Natural killer cell treated with Interleukin-12 subunit alpha and Interleukin-12 subunit beta and Interleukin-15 and Interleukin-18, amount 100 ng/mL, for 72 hours (primary cell): ENCODE results near the gene GALNT12. TPM values are rescaled to one million over a fixed set of nuclear protein-coding genes. Genes with fewer than 3 reads are reported as not detected.

Source experiments
- ATAC-seq, 2 donors: fragments of 150-1000 bp; cut with Tn5 transposase in 1 of 2; sonication (Bioruptor Pico), chemical (Tn5 transposase) in 1 of 2; 2 replicates each; pipeline ENCODE4 v1.10.0; 2021
- DNase-seq: peaks from one replicate; pipeline ENCODE4 v3.0.0; 2022; ENCODE audit warnings: low spot score
- H3K27ac Mint-ChIP-seq, 2 donors: 1 replicate in 1 of 2; 2 replicates in 1 of 2; pipeline ENCODE4 v1.8.0; 2022; ENCODE audit warnings: mixed read lengths in 2 of 2, mild to moderate bottlenecking in 1 of 2, moderate library complexity in 1 of 2
- H3K27me3 Mint-ChIP-seq, 2 donors: 1 replicate in 1 of 2; 2 replicates in 1 of 2; pipeline ENCODE4 v1.8.0; 2022; ENCODE audit warnings: mixed read lengths in 2 of 2
- H3K36me3 Mint-ChIP-seq: one replicate; pipeline ENCODE4 v1.8.0; 2022; ENCODE audit warnings: mixed read lengths
- H3K4me1 Mint-ChIP-seq, 2 donors: 1 replicate in 1 of 2; 2 replicates in 1 of 2; pipeline ENCODE4 v1.8.0; 2022; ENCODE audit warnings: low read depth in 2 of 2, mixed read lengths in 2 of 2, mild to moderate bottlenecking in 1 of 2
- H3K4me3 Mint-ChIP-seq: one replicate; pipeline ENCODE4 v1.8.0; 2022; ENCODE audit warnings: mixed read lengths
- H3K9me3 Mint-ChIP-seq: 2 replicates; pipeline ENCODE4 v1.8.0; 2022; ENCODE audit warnings: mixed read lengths
- total RNA-seq, 2 donors: library from RNA; stranded (reverse); gene quantifications; one replicate each; pipeline ENCODE4 v1.2.3, GENCODE V29; 2022

Gene GALNT12, protein sequence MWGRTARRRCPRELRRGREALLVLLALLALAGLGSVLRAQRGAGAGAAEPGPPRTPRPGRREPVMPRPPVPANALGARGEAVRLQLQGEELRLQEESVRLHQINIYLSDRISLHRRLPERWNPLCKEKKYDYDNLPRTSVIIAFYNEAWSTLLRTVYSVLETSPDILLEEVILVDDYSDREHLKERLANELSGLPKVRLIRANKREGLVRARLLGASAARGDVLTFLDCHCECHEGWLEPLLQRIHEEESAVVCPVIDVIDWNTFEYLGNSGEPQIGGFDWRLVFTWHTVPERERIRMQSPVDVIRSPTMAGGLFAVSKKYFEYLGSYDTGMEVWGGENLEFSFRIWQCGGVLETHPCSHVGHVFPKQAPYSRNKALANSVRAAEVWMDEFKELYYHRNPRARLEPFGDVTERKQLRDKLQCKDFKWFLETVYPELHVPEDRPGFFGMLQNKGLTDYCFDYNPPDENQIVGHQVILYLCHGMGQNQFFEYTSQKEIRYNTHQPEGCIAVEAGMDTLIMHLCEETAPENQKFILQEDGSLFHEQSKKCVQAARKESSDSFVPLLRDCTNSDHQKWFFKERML
- total RNA-seq, result 1 to 10 TPM; 1.8 to 4.1 TPM

DNA sequence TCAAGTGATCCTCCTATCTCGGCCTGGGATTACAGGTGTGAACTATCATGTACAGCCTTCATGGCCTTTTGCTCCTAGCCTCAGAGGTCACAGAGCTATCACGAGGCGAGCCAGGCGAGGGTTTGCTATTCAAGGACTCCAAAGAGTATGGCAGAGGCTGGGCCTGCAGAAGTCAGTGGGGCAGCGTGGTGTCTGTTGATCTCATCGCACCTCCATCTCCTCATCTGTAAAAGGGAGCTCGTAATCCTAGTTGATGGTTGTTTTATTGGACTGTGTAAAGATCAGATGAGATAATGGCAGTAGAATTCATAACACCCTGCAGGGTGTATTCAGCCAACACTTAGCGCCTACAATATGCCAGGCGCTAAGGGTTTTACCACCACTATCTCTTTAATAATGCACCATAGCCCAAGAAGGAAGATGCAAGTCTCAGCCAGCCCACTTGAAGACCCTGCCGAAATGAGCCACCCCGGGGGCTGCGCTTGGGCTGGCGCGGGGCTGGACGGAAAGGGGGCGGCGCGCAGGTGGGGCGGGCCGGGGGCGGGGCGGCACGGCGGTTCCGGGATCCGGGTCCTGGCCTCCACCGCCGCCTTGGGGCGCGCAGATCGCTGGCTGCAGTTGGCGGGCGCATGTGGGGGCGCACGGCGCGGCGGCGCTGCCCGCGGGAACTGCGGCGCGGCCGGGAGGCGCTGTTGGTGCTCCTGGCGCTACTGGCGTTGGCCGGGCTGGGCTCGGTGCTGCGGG lies at the start of gene GALNT12:
Gene GALNT12, plus strand, starts transcription at position 601 of the 744 bp plus-strand sequence. Its CDS starts 29 bp downstream, at position 630.
- H3K36me3 Mint-ChIP-seq, result no peaks in the 10 kb centered on the region
- DNase-seq (no peak), ATAC-seq (peak; percentile 83 to 84)
- no peaks in the 10 kb centered on the region for H3K9me3 Mint-ChIP-seq
- peaks cover 10 to 31% of the 10 kb centered on the region in 2 donors for H3K27me3 Mint-ChIP-seq
- H3K4me1 Mint-ChIP-seq, result peaks cover 26 to 28% of the 10 kb centered on the region in 2 donors
- H3K4me3 Mint-ChIP-seq, result peak within 1 kb of the TSS; percentile 84
- H3K27ac Mint-ChIP-seq, result no peak within 1 kb of the TSS

DNA sequence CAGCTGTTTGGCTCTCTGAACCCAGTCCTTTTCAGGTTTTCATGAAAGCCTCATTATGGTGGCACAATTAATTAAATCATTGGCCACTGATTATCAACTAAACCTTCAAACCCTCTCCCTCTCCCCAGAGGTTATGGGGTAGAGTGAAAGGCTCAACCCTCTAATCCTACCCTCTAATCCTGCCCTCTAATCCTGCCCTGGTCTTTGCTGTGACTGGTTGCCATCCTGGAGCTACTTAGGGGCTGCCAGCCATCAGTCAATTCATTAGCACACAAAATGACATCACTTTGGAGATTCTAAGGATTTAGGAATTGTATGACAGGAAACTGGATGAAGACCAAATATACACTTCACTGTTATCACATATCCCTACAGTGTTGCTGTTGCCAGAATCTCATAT lies 47.2 kb upstream of the GALNT12 start:
- DNase-seq, result no peak
- Mint-ChIP-seq H3K36me3 (peaks cover 6% of the 10 kb centered on the region), H3K27ac (no peak overlapping the region), H3K27me3 (no peaks in the 10 kb centered on the region), H3K9me3 (no peaks in the 10 kb centered on the region), H3K4me1 (no peaks in the 10 kb centered on the region), H3K4me3 (no peak overlapping the region)
- ATAC-seq, result no peak

DNA sequence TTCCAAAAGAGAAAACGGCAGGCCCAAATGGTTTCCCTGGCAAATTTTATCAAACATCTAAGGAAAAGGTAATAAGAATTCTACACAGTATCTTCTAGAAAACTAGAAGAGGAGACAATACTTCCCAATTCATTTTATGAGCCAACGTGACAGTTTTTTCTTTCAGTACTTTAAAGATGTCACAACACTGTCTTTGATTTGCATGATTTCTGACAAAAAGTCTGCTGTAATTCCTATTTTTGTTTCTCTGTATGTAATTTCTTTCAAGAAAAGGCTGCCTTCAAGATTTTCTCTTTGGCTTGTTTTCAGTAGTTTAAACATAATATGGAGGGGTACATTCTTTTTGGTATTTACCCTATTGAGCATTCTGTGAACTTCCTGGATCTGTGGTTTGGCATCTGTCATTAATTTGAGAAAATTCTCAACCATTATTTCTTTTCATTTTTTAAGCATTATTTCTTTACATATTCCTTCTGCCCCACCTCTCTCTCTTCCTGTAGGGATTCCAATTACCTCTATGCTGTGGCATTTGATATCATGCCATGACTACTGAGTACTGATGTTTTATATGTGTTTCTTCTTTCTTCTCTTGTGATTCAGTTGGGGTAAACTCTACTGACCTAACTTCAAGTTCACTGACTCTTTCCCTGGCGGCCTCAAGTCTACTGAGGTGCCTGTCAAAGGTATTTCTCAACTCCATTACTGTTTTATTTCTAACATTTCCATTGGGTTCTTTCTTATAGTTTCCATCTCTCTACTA lies 43.3 kb upstream of the GALNT12 start:
- H3K27ac Mint-ChIP-seq, result no peak overlapping the region
- H3K36me3 Mint-ChIP-seq, result no peaks in the 10 kb centered on the region
- H3K27me3 Mint-ChIP-seq, result no peaks in the 10 kb centered on the region
- H3K9me3 Mint-ChIP-seq, result no peaks in the 10 kb centered on the region
- no peak for DNase-seq
- H3K4me1 Mint-ChIP-seq, result no peaks in the 10 kb centered on the region
- no peak overlapping the region for H3K4me3 Mint-ChIP-seq
- ATAC-seq, result no peak

DNA sequence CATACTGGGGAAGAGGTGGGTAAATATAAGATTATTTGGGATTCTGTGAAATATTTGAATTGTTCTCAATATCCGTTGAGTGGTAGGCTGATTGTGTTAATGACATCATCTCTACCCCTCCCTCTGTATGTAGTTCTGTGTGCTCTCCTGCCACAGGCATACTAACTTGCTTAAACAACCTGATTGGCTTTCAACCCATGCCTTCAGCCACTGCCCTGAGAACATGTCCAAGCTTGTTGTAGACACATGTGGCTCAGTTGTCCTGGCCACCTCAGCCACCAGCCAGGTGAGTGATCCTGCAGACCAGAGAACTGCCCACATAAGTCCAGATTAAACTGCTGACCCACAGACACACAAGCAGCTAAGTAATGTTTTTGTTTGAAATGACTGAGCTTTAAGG lies 42.2 kb upstream of the GALNT12 start:
- no peak for DNase-seq
- no peak for ATAC-seq
- H3K4me3 Mint-ChIP-seq, result no peak overlapping the region
- no peaks in the 10 kb centered on the region for H3K4me1 Mint-ChIP-seq
- no peak overlapping the region for H3K27ac Mint-ChIP-seq
- H3K9me3 Mint-ChIP-seq, result no peaks in the 10 kb centered on the region
- H3K27me3 Mint-ChIP-seq, result no peaks in the 10 kb centered on the region
- H3K36me3 Mint-ChIP-seq, result no peaks in the 10 kb centered on the region

DNA sequence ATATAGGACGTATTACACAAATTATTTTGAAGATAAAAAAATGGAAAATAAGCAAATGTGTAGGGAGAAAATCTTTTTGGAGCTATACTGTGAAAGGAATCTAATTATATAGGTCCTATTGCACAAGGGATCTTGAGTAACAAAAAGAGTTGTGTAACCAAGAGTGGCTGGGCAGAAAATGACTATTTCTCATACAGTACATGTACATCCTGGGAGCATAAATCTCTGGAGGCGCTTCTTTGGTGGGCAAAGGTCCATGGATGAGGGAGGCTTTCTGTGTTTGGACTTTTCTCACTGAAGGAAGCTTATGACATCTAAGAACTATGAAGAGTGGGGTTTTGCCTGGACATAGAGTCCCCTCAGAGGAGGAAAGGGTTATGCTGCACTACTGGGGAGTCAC lies 40.9 kb upstream of the GALNT12 start:
- Mint-ChIP-seq H3K27ac (no peak overlapping the region), H3K27me3 (no peaks in the 10 kb centered on the region), H3K36me3 (no peaks in the 10 kb centered on the region), H3K9me3 (no peaks in the 10 kb centered on the region), H3K4me1 (no peaks in the 10 kb centered on the region), H3K4me3 (no peak overlapping the region)
- no peak for DNase-seq
- no peak for ATAC-seq

DNA sequence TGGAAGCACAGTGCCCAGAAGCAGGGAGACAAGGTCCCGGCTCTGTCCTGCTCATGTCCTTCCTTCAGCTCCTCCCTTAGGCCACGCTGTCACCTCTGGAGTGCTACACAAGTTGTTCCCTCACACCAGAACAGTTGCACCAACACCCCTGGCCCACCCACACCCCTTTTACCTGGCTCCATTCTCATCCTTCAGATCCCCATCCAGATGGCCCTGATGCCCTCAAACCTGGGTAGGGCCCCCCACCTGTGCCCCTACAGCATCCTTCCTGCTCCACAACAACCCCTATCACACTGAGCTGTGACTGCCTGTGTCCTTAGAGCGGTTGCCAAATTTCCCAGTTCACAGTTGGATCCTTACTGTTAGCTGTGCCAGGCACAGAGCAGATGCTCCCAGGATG lies 40.3 kb upstream of the GALNT12 start:
- no peak for DNase-seq
- H3K36me3 Mint-ChIP-seq, result no peaks in the 10 kb centered on the region
- no peaks in the 10 kb centered on the region for H3K4me1 Mint-ChIP-seq
- H3K4me3 Mint-ChIP-seq, result no peak overlapping the region
- H3K9me3 Mint-ChIP-seq, result no peaks in the 10 kb centered on the region
- no peak overlapping the region for H3K27ac Mint-ChIP-seq
- H3K27me3 Mint-ChIP-seq, result no peaks in the 10 kb centered on the region
- no peak for ATAC-seq

DNA sequence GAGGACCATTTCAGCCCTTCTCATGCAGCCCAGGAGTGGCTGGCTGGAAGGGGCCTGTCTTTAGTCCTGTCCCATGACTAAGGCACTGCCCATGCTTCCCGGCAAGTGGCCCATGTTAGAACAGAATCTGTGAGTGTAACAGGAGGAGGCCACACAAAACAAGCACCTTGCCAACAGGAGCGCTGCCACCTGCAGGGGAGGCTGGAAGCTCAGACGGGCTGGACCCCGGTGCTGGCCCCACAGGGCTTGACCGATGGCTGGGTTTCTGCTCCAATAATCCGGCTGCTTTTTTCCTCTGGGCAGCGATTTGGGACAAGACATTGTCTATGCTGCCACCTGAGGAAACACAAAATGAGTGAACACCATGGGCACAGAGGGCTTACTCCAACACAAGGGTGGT lies 39.6 kb upstream of the GALNT12 start:
- Mint-ChIP-seq H3K27me3 (no peaks in the 10 kb centered on the region), H3K4me3 (no peak overlapping the region), H3K27ac (no peak overlapping the region), H3K9me3 (no peaks in the 10 kb centered on the region), H3K36me3 (no peaks in the 10 kb centered on the region), H3K4me1 (no peaks in the 10 kb centered on the region)
- DNase-seq, result no peak
- ATAC-seq, result no peak

DNA sequence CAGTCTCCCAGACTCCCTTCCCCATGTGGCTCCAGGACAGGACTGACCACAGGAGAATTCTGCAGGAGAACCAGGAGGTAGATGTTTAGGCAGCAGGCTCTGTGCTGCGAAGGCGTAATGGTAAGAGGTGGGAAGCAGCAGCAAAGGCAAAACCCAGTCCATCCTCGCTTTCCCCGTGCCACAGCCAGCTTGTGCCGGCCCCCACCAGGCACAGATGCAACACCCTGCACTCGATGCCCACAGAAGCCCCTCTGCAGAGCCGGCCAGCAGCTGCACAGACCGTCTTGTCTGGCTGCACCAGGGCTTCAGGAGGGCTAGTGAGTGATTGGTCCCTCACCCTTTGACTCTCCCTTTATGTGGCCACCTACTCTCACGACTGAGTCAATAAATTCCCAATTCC lies 39.1 kb upstream of the GALNT12 start:
- Mint-ChIP-seq H3K9me3 (no peaks in the 10 kb centered on the region), H3K4me3 (no peak overlapping the region), H3K27me3 (no peaks in the 10 kb centered on the region), H3K4me1 (no peaks in the 10 kb centered on the region), H3K27ac (no peak overlapping the region), H3K36me3 (no peaks in the 10 kb centered on the region)
- DNase-seq (no peak), ATAC-seq (no peak)

DNA sequence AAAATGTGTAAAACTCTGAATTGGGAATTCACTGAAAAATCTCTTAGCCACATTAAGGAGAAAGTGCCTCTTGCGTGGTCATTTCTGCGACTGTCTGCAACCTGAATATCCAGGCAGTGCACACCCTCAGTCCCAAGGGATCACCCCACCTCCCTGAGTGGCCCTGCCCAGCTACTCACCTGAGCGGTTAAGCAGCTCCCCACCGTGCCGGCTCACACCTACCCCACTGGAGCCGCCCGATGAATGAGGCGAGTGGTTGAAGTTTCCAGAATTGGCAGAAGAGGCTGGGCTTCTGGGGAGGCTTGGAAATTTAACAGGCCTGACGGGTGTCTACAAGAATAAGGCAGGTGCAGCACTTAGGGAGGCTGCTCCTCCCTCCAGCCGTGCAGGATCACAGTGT lies 36.8 kb upstream of the GALNT12 start:
- ATAC-seq (no peak), DNase-seq (no peak)
- no peaks in the 10 kb centered on the region for H3K27me3 Mint-ChIP-seq
- H3K27ac Mint-ChIP-seq, result no peak overlapping the region
- H3K4me1 Mint-ChIP-seq, result no peaks in the 10 kb centered on the region
- H3K36me3 Mint-ChIP-seq, result no peaks in the 10 kb centered on the region
- no peaks in the 10 kb centered on the region for H3K9me3 Mint-ChIP-seq
- no peak overlapping the region for H3K4me3 Mint-ChIP-seq

DNA sequence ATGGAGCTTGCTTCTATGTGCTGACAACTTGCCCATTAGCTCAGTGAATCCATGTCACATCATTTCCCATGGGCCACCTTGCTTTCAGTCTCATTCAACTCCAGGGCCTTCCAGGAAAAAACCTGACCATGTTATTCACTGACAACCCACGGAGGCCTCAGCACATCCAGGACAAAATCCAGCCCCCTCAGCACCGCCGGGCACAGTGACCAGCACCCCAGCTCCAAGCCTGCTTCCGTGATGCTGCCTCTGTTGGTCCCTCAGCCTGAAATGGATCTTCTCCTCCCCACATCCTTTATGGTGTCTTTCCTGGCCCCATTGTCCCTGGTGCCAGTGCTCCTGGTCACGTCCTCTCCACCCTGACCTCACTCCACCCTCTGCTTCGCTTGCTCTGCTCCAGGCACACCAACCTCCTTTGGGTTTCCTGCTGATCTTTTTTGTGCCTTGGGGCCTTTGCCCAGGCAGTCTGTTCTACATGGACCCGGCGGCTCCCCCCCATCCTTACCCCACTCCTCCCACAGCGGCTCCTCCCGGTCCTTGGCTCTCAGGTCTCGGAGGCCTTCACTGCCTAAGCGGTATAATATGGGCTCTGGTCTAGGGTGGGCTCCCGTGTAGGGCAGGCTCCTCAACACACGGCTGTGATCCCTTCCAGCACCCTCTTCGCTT lies 36.1 kb upstream of the GALNT12 start:
- H3K27me3 Mint-ChIP-seq, result no peaks in the 10 kb centered on the region
- DNase-seq (no peak), ATAC-seq (no peak)
- no peak overlapping the region for H3K4me3 Mint-ChIP-seq
- H3K4me1 Mint-ChIP-seq, result peaks cover 0 to 2% of the 10 kb centered on the region in 2 donors
- H3K9me3 Mint-ChIP-seq, result no peaks in the 10 kb centered on the region
- H3K36me3 Mint-ChIP-seq, result no peaks in the 10 kb centered on the region
- no peak overlapping the region for H3K27ac Mint-ChIP-seq

DNA sequence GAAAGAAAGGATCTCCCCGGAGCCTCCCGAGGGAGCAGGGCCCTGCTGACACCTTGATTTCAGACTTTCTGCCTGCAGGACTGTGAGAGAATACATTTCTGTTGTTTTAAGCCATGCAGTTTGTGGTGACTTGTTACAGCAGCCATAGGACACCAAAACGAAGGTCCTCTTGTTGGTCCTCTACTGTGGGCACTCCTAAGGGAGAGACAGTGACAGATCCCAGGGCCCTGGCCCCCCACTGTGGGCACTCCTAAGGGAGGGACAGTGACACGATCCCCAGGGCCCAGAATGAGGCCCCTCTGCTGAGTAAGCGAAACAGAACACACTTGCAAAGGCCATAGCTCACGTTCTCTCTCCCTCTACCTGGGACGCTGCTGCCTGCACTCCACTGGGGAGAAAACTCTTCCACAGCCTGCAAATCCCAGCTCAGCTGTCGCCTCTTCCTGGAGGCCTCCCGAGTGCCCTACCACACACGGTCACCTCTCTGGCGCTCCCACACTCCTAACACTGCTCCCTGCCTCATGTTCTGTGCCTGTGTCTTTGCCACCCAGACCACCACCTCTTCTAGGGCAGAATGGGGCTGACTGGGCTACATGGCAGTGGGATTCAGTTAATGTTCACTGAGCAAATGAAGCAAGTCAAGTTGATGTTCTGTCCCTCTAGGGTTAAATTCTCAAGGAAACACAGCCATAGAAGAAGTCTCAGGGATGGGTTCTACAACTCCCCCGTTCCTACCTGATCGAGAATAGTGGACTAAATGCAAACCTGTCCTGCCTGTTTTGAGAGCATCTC lies 34.9 kb upstream of the GALNT12 start:
- DNase-seq (no peak), ATAC-seq (no peak)
- no peaks in the 10 kb centered on the region for H3K36me3 Mint-ChIP-seq
- H3K4me3 Mint-ChIP-seq, result no peak overlapping the region
- H3K27ac Mint-ChIP-seq, result no peak overlapping the region
- H3K9me3 Mint-ChIP-seq, result no peaks in the 10 kb centered on the region
- peaks cover 0 to 2% of the 10 kb centered on the region in 2 donors for H3K4me1 Mint-ChIP-seq
- no peaks in the 10 kb centered on the region for H3K27me3 Mint-ChIP-seq

DNA sequence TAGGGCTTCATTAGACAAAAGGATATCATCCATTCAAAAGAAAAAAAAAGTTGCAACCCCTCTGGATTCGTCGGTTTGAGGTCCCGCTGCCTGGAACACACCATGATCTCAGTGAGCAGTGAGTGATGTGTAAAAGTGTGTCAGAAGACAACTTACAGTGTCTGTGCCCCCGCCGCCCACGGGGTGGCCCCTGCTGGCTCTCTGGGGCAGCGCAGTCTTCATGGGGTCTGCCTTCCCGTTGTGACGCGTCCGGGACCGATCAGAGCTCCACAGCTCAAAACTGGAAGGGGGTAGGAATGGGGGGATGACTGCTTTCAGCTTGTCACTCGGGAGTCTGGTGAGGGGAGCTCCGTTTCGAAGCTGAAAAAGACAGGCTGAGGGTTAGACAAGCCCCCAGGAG lies 33.7 kb upstream of the GALNT12 start:
- DNase-seq (no peak), ATAC-seq (no peak)
- Mint-ChIP-seq H3K4me3 (no peak overlapping the region), H3K27me3 (no peaks in the 10 kb centered on the region), H3K9me3 (no peaks in the 10 kb centered on the region), H3K4me1 (peaks cover 0 to 2% of the 10 kb centered on the region in 2 donors), H3K27ac (no peak overlapping the region), H3K36me3 (no peaks in the 10 kb centered on the region)

DNA sequence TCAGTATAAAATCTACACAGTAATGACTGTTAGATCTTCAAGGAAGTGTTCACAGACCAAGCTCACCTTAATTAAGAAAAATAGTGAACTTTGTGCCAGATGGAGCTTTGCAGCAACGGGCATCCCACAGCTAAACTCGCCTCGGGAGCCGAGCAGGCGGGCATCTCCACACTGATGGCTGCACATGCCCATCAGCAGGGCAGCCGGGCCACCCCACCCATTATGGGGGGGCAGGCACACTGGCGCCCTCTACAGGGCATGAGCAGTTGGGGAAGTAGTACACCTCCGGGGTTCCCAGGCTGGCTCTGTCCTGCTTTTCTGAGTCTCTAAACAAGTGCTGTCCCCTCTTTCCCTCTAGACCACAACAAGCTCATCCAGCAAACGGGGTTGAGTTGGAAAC lies 32.7 kb upstream of the GALNT12 start:
- Mint-ChIP-seq H3K4me1 (peaks cover 0 to 2% of the 10 kb centered on the region in 2 donors), H3K36me3 (no peaks in the 10 kb centered on the region), H3K4me3 (no peak overlapping the region), H3K27me3 (no peaks in the 10 kb centered on the region), H3K27ac (no peak overlapping the region), H3K9me3 (no peaks in the 10 kb centered on the region)
- DNase-seq, result no peak
- ATAC-seq, result no peak
